ENCODE measurements around the gene ANAPC5.

DNA sequence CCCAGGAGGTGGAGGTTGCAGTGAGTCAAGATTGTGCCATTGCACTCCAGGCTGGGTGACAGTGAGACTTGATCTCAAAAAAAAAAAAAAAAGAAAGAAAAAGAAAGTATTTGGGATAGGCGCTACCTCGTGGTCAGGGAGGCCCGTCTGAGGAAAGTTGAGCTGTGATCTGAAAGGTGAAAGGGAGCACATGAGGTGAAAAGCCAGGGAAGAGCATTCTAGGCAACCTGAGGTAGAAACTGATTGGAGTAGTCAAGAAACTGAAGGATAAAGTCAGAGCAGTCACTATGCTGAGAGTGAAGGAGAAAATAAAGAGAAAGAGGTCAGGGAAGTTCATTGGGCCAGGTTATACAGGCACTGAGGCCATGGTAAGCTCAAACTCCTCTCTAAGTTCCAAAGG, 7.7 kb downstream of the ANAPC5 start:
- no peak for TF ChIP-seq CTCF (IDR thresholded peaks at IDR 0.05)
- TF ChIP-seq POLR2A (IDR thresholded peaks at IDR 0.05): no peak
